ENCODE results near the gene AFF4. TPM values are rescaled to one million over a fixed set of nuclear protein-coding genes. Genes with fewer than 3 reads are reported as not detected.
"Not testable (repeated sequence)": the region's sequence is repeated elsewhere in the genome, so short reads cannot be mapped to it uniquely, and the experiment has no call there.

AFF4 gene
- total RNA-seq (100 to 1,000 TPM in 1 of 2 experiments, 10 to 100 TPM in 1; 97.9 to 103 TPM), total RNA-seq (65.3 to 391 (median 181) reads per million in 172 experiments)
- polyA plus RNA-seq (2013, experiment 1 of 2) = 26.3 TPM
- 33.4 TPM for polyA plus RNA-seq (2013, experiment 2 of 2)

- intact Hi-C loops (cut with DNase I, micrococcal nuclease) = loop anchor here (2.0 to 5.0 kb wide), 6 partner anchors 63 to 1794 kb away; partner anchors contain the start of genes ZCCHC10 (in 2 of the 2), DDX46 (in 1 of the 2), GDF9 (in 1 of the 2) and HSPA4 (in 1 of the 2)
Measured at GRCh38 chr5:132963171-132964104, at the start of gene AFF4. TSS of gene AFF4 (minus strand) at chr5:132963634. CDS start at chr5:132937189, 26,445 bp downstream.

GRCh38 chr5:133008455-133008854, 45.0 kb upstream of the AFF4 start:
- H3K27me3 ChIP-seq (ENCODE audit: control insufficient read depth in 1 of 2, insufficient read depth in 2 of 2, low read length in 2 of 2); intact Hi-C loops (cut with DNase I, micrococcal nuclease); H3K4me1 Mint-ChIP-seq (ENCODE audit: low read depth); H3K4me3 ChIP-seq (ENCODE audit: low read length); H3K4me1 ChIP-seq (ENCODE audit: insufficient read depth, low read length); H3K27ac ChIP-seq (ENCODE audit: low read depth in 1 of 2, low read length in 2 of 2); ATAC-seq (ENCODE audit: poor library complexity); H3K9me3 ChIP-seq (ENCODE audit: control insufficient read depth in 1 of 2, insufficient read depth in 1 of 2, low read length in 2 of 2); H3K4me3 Mint-ChIP-seq; H3K9me3 Mint-ChIP-seq; CTCF ChIA-PET; DNase-seq; H3K27ac Mint-ChIP-seq; H3K27me3 Mint-ChIP-seq: not testable (repeated sequence)
- H3K36me3 ChIP-seq (ENCODE audit: insufficient read depth, low read length) = peaks cover 33% of the 10 kb centered on the region
- POLR2A ChIA-PET = interaction anchor here (1.1 kb wide), 1 partner anchor 16 kb away, joined by 3 read pairs; no protein-coding TSS in a partner anchor
- peaks cover 35% of the 10 kb centered on the region for H3K36me3 Mint-ChIP-seq (ENCODE audit: low read depth)

More at GRCh38 chr5:132963171-132964104, at the start of gene AFF4:
- H3K27ac ChIP-seq (ENCODE audit: low read depth in 1 of 2, low read length in 2 of 2) = peak within 1 kb of the TSS; percentile 92 to 96
- TF ChIP-seq CTCF (IDR thresholded peaks at IDR 0.05) = no peak
- peak within 1 kb of the TSS; percentile 65 for H3K4me3 ChIP-seq (ENCODE audit: low read length)
- Mint-ChIP-seq H3K4me1 (ENCODE audit: low read depth) (peaks cover 39% of the 10 kb centered on the region), H3K27ac (peak within 1 kb of the TSS; percentile 97), H3K9me3 (no peaks in the 10 kb centered on the region), H3K4me3 (peak within 1 kb of the TSS; percentile 99), H3K27me3 (no peaks in the 10 kb centered on the region), H3K36me3 (ENCODE audit: low read depth) (peaks cover 32% of the 10 kb centered on the region)
- POLR2A ChIA-PET = interaction anchor here (0.9 to 4.2 kb wide), 20 partner anchors 10 to 1775 kb away, joined by 3 to 97 read pairs (median 8); partner anchors contain the start of genes CAMLG, CCNI2, GDF9 and HSPA4
- H3K27me3 ChIP-seq (ENCODE audit: control insufficient read depth in 1 of 2, insufficient read depth in 2 of 2, low read length in 2 of 2) = no peaks in the 10 kb centered on the region
- H3K36me3 ChIP-seq (ENCODE audit: insufficient read depth, low read length) = no peaks in the 10 kb centered on the region
- peaks cover 26% of the 10 kb centered on the region for H3K4me1 ChIP-seq (ENCODE audit: insufficient read depth, low read length)
- DNase-seq (peak; percentile 67 to 95 (median 80)), ATAC-seq (ENCODE audit: poor library complexity) (peak; percentile 74)
- CTCF ChIA-PET = interaction anchor here (1.7 kb wide), 1 partner anchor 88 kb away, joined by 5 read pairs; the partner anchor contains the start of gene HSPA4
- no peaks in the 10 kb centered on the region for H3K9me3 ChIP-seq (ENCODE audit: control insufficient read depth in 1 of 2, insufficient read depth in 1 of 2, low read length in 2 of 2)

GRCh38 chr5:133006653-133007052, 43.2 kb upstream of the AFF4 start:
- peaks cover 40% of the 10 kb centered on the region for H3K36me3 ChIP-seq (ENCODE audit: insufficient read depth, low read length)
- H3K27me3 ChIP-seq (ENCODE audit: control insufficient read depth in 1 of 2, insufficient read depth in 2 of 2, low read length in 2 of 2) = no peaks in the 10 kb centered on the region
- Mint-ChIP-seq H3K36me3 (ENCODE audit: low read depth) (peaks cover 42% of the 10 kb centered on the region), H3K4me1 (ENCODE audit: low read depth) (no peaks in the 10 kb centered on the region), H3K27ac (no peak overlapping the region), H3K9me3 (no peaks in the 10 kb centered on the region), H3K4me3 (no peak overlapping the region), H3K27me3 (no peaks in the 10 kb centered on the region)
- DNase-seq = no peak
- ChIA-PET POLR2A (interaction anchor here (1.2 kb wide), 1 partner anchor 12 kb away, joined by 4 read pairs; no protein-coding TSS in a partner anchor), CTCF (no interaction called here)
- H3K27ac ChIP-seq (ENCODE audit: low read depth in 1 of 2, low read length in 2 of 2) = no peak overlapping the region
- no peak for TF ChIP-seq CTCF (IDR thresholded peaks at IDR 0.05)
- no peaks in the 10 kb centered on the region for H3K9me3 ChIP-seq (ENCODE audit: control insufficient read depth in 1 of 2, insufficient read depth in 1 of 2, low read length in 2 of 2)
- intact Hi-C loops (cut with DNase I, micrococcal nuclease) = no loop called here
- no peak overlapping the region for H3K4me3 ChIP-seq (ENCODE audit: low read length)
- H3K4me1 ChIP-seq (ENCODE audit: insufficient read depth, low read length) = no peaks in the 10 kb centered on the region
- no peak for ATAC-seq (ENCODE audit: poor library complexity)

All from CD4-positive, alpha-beta T cell (primary cell).